Measurements from ENCODE around the gene TRAFD1.

DNA sequence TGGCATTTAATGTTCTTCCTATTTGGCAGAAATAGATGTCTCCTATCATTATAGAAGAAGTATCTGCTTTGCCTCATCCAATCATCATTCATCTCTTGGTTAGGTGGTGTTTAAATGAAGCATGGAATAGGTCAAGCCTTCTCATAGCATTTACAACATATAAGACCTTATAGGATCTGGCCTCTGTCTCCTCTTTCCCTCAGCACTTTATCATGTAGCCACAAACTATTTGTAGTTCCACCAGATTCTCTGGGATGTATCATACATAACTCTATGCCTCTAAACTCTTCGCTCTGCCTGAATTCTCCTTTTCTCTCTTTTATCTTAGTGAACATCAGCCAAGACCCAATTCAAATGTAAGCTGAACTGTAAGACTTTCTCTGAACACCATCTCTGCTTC is 37.5 kb upstream of the TRAFD1 start:
- TF ChIP-seq EZH2phosphoT487 (IDR thresholded peaks at IDR 0.05; ENCODE audit: borderline replicate concordance, low read depth, low read length): no peak
- TF ChIP-seq CTCF (conservative IDR thresholded peaks at IDR 0.05; ENCODE audit: low read length): no peak
